KMS-11 (cell line): ENCODE measurements around the gene TBC1D4.
A peak's percentile ranks its signal among the peaks of the same experiment; 100 is the strongest.

Source experiments
- H2AFZ ChIP-seq: fragments of 200-600 bp; sonication (generic); 2 replicates; pipeline ENCODE4 v1.6.1; 2016; ENCODE audit warnings: antibody characterized with exemption, mixed run types, low read depth
- H3K27ac ChIP-seq: fragments of 200-600 bp; sonication (generic); 2 replicates; pipeline ENCODE4 v1.6.1; 2016; ENCODE audit warnings: mild to moderate bottlenecking, mixed run types
- H3K27me3 ChIP-seq: fragments of 200-600 bp; sonication (generic); 2 replicates; pipeline ENCODE4 v1.6.1; 2017; ENCODE audit warnings: mild to moderate bottlenecking, low read depth, mixed run types, moderate library complexity; ENCODE audit not compliant: insufficient read depth
- H3K36me3 ChIP-seq: fragments of 200-600 bp; sonication (generic); 2 replicates; pipeline ENCODE4 v1.6.1; 2017; ENCODE audit warnings: mild to moderate bottlenecking, mixed run types; ENCODE audit not compliant: insufficient read depth
- H3K4me1 ChIP-seq: fragments of 200-600 bp; sonication (generic); 2 replicates; pipeline ENCODE4 v1.6.1; 2016; ENCODE audit warnings: mild to moderate bottlenecking, low read depth, mixed run types; ENCODE audit not compliant: poor library complexity, severe bottlenecking
- H3K4me2 ChIP-seq: fragments of 200-600 bp; sonication (generic); 2 replicates; pipeline ENCODE4 v1.7.0; 2016; ENCODE audit warnings: mild to moderate bottlenecking, mixed run types
- H3K4me3 ChIP-seq: fragments of 200-600 bp; sonication (generic); IDR thresholded peaks from 2 replicates; pipeline ENCODE4 v1.6.1; 2017; ENCODE audit warnings: low read depth, low read length, mixed read lengths; ENCODE audit not compliant: insufficient read depth
- H3K79me2 ChIP-seq: fragments of 200-600 bp; sonication (generic); 2 replicates; pipeline ENCODE4 v1.6.1; 2016; ENCODE audit warnings: low read depth, mixed run types; ENCODE audit not compliant: insufficient read depth
- H3K9ac ChIP-seq: fragments of 200-600 bp; sonication (generic); 2 replicates; pipeline ENCODE4 v1.6.1; 2016; ENCODE audit warnings: mild to moderate bottlenecking, mixed run types
- H4K20me1 ChIP-seq: fragments of 200-600 bp; sonication (generic); 2 replicates; pipeline ENCODE4 v1.6.1; 2016; ENCODE audit warnings: mild to moderate bottlenecking, mixed run types; ENCODE audit not compliant: insufficient read depth
- TF ChIP-seq, protein P1 (sequence below): fragments of 200-600 bp; sonication (generic); conservative IDR thresholded peaks from 2 replicates; pipeline ENCODE4 v1.6.1; 2017; ENCODE audit warnings: low read depth, mild to moderate bottlenecking, antibody characterized with exemption, low read length, moderate library complexity, mixed read lengths

TBC1D4 gene

GRCh38 chr13:75375329-75375728, 106.6 kb downstream of the TBC1D4 start:
- no peak overlapping the region for H2AFZ ChIP-seq
- H3K79me2 ChIP-seq = no peaks in the 10 kb centered on the region
- H3K27ac ChIP-seq = no peak overlapping the region
- H3K36me3 ChIP-seq = no peaks in the 10 kb centered on the region
- H3K4me3 ChIP-seq = no peak overlapping the region
- TF ChIP-seq, protein P1, sequence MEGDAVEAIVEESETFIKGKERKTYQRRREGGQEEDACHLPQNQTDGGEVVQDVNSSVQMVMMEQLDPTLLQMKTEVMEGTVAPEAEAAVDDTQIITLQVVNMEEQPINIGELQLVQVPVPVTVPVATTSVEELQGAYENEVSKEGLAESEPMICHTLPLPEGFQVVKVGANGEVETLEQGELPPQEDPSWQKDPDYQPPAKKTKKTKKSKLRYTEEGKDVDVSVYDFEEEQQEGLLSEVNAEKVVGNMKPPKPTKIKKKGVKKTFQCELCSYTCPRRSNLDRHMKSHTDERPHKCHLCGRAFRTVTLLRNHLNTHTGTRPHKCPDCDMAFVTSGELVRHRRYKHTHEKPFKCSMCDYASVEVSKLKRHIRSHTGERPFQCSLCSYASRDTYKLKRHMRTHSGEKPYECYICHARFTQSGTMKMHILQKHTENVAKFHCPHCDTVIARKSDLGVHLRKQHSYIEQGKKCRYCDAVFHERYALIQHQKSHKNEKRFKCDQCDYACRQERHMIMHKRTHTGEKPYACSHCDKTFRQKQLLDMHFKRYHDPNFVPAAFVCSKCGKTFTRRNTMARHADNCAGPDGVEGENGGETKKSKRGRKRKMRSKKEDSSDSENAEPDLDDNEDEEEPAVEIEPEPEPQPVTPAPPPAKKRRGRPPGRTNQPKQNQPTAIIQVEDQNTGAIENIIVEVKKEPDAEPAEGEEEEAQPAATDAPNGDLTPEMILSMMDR = no peak
- no peaks in the 10 kb centered on the region for H3K27me3 ChIP-seq
- no peak overlapping the region for H3K4me2 ChIP-seq
- H3K9ac ChIP-seq = no peak overlapping the region
- no peaks in the 10 kb centered on the region for H3K4me1 ChIP-seq
- no peaks in the 10 kb centered on the region for H4K20me1 ChIP-seq

- no peaks in the 10 kb centered on the region for H4K20me1 ChIP-seq
- no peaks in the 10 kb centered on the region for H3K36me3 ChIP-seq
- no peak overlapping the region for H2AFZ ChIP-seq
- H3K4me3 ChIP-seq = no peak overlapping the region
- H3K79me2 ChIP-seq = no peaks in the 10 kb centered on the region
- H3K27me3 ChIP-seq = no peaks in the 10 kb centered on the region
- H3K9ac ChIP-seq = no peak overlapping the region
- no peak overlapping the region for H3K4me2 ChIP-seq
- TF ChIP-seq, protein P1 = no peak
- H3K4me1 ChIP-seq = no peaks in the 10 kb centered on the region
- no peak overlapping the region for H3K27ac ChIP-seq
These were observed 108.0 kb downstream of the TBC1D4 start for GRCh38 chr13:75373988-75374387.

DNA sequence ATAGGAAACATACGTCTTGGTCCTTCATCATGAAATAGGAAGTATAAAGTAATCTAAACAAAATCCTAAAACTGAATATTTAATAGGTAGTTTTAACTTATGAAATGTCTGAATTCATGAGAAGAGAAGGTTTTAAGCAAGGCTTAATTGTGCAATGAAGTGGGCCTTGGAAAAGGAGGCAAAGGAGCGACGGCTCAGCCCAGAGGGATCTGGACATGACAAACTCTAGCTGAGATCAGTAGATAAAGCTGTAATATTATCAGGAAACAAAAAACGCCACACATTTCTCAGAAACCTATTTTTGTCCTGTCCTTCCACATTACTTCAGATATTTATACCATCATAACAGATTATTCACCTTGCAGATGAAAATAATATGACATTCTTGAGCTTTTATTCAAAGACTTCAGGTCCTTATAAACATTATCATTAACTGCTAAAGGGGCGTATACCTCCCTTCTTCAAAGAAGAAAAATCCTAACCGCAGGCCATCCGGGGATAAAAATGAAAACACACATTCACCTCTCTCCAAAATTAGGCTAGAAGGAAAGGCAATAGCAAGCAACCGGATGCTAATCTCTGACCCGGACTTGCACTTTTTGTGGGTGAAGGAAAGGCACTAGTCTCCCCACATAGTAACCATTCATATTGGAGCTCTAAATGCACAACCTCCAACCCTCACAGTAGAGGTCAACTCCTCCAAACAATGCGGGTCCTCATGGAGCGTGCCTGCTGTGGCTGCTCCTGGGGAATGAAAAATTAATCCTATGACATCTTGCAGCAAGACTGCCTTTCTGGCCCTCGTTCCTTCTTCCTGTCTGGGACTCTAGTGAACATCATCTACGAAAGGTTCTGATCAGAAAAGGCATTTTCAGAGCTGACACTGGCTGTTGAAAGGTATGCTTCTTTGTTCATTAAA, 108.8 kb downstream of the TBC1D4 start:
- H3K79me2 ChIP-seq = no peaks in the 10 kb centered on the region
- no peak overlapping the region for H3K4me3 ChIP-seq
- H3K4me1 ChIP-seq = no peaks in the 10 kb centered on the region
- no peaks in the 10 kb centered on the region for H3K27me3 ChIP-seq
- H3K4me2 ChIP-seq = no peak overlapping the region
- no peak overlapping the region for H2AFZ ChIP-seq
- no peak overlapping the region for H3K27ac ChIP-seq
- TF ChIP-seq, protein P1 = no peak
- no peak overlapping the region for H3K9ac ChIP-seq
- no peaks in the 10 kb centered on the region for H3K36me3 ChIP-seq
- H4K20me1 ChIP-seq = no peaks in the 10 kb centered on the region

DNA sequence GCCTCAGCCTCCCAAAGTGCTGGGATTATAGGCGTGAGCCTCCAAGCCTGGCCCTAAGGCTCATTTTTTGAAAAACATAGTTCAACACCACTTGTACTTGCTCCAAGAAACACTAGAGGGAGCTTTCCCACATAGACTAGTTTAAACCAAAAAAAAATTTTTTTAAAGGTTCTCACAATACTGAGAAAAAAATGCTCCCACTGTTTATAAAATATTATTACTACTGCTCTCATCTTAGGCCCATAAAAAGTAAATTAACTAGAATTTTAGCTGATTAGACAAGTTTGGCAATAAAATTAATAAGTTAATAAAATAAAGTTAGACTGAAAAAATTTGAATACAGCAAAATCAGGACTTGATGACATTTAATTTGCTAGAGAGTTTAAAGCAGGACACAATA, 109.5 kb downstream of the TBC1D4 start:
- TF ChIP-seq, protein P1 = peak; percentile 62
- Histone ChIP-seq H4K20me1 (no peaks in the 10 kb centered on the region), H3K4me1 (no peaks in the 10 kb centered on the region), H3K27ac (no peak overlapping the region), H3K9ac (no peak overlapping the region), H3K36me3 (no peaks in the 10 kb centered on the region), H3K4me2 (no peak overlapping the region), H3K79me2 (no peaks in the 10 kb centered on the region), H3K27me3 (no peaks in the 10 kb centered on the region), H2AFZ (no peak overlapping the region), H3K4me3 (no peak overlapping the region)
